Activated naive CD4-positive, alpha-beta T cell treated with anti-CD3 and anti-CD28 coated beads, Interleukin-2, amount 50 U/mL, for 24 hours (primary cell): Measurements from ENCODE around the gene XIST.
"Not testable (repeated sequence)": the region's sequence is repeated elsewhere in the genome, so short reads cannot be mapped to it uniquely, and the experiment has no call there.

Experiments
- H3K27ac Mint-ChIP-seq: one replicate; pipeline ENCODE4 v1.8.0; 2021; ENCODE audit warnings: mild to moderate bottlenecking, mixed read lengths
- H3K27me3 Mint-ChIP-seq: one replicate; pipeline ENCODE4 v1.8.0; 2021; ENCODE audit warnings: mixed read lengths
- H3K36me3 Mint-ChIP-seq: one replicate; pipeline ENCODE4 v1.8.0; 2021; ENCODE audit warnings: mixed read lengths
- H3K4me1 Mint-ChIP-seq: one replicate; pipeline ENCODE4 v1.8.0; 2021; ENCODE audit warnings: mixed read lengths
- H3K4me3 Mint-ChIP-seq: one replicate; pipeline ENCODE4 v1.8.0; 2021; ENCODE audit warnings: mild to moderate bottlenecking, mixed read lengths
- H3K9me3 Mint-ChIP-seq: one replicate; pipeline ENCODE4 v1.8.0; 2021; ENCODE audit warnings: mixed read lengths

XIST gene

DNA sequence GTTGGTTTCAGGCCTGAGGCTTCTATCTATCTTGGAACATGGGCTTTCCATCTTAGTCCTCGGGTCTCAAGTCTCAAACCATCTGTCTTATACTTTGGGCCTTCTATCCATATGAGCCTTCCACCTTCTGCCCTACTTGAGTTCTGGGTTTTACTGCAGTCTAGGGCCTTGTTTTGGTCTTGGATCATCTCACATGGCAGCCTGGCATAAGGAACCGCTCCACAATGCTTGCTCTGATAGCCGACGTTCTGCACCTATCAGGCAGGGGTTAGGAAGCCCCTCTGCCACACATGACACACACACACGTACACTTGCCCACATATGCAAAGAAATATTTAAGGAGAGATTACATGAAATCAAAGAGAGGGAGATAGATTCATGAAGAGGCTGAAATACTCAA, 25.5 kb downstream of the XIST start:
- Mint-ChIP-seq H3K4me3 (no peak overlapping the region), H3K27ac (no peak overlapping the region), H3K27me3 (no peaks in the 10 kb centered on the region), H3K9me3 (no peaks in the 10 kb centered on the region), H3K4me1 (no peaks in the 10 kb centered on the region), H3K36me3 (no peaks in the 10 kb centered on the region)

DNA sequence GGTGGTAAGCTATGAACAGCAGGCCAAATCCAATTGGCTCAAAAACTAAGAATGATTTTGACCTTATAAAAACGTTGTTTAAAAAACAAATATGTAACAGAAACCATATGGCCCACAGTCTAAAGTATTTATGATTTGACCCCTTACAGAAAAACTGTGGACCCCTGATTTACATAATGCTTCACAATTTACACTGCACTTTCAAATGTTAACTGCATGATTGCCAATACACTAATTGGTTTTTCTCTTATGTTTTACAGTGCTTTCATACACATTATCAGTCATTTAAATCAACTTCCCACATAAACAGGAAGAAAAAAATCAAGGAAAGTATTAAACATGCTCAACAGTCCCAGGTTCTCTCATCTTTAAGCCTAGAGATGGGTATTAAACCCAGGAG, 26.9 kb downstream of the XIST start:
- H3K4me3 Mint-ChIP-seq, result no peak overlapping the region
- no peaks in the 10 kb centered on the region for H3K9me3 Mint-ChIP-seq
- no peaks in the 10 kb centered on the region for H3K4me1 Mint-ChIP-seq
- no peak overlapping the region for H3K27ac Mint-ChIP-seq
- no peaks in the 10 kb centered on the region for H3K27me3 Mint-ChIP-seq
- H3K36me3 Mint-ChIP-seq, result no peaks in the 10 kb centered on the region

DNA sequence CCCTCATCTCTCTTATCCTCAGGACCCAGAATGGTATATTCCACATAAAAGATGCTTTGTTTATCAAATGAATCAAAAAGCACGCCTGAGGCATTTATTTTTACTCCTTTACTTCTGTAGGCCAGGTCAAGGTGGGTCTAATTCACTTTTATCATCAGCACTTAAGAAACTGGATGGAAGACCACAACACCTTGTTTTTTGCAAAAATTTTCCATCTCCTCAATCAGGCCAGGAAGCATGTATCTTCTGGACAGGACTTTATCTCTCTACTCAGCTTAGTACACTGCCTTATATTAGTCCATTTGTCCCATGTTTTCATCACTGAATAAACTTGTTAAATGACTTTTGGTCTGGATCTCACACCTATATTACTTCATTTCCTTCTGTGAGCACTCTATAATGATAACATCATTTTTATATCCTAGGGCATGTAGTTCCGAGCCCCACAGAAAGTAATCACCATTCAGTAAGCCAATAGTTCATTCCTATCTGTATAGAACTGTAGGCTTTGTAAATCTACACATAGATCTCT, 29.0 kb downstream of the XIST start:
- Mint-ChIP-seq H3K4me3 (no peak overlapping the region), H3K9me3 (no peaks in the 10 kb centered on the region), H3K27me3 (no peaks in the 10 kb centered on the region), H3K27ac (no peak overlapping the region), H3K36me3 (no peaks in the 10 kb centered on the region), H3K4me1 (no peaks in the 10 kb centered on the region)

DNA sequence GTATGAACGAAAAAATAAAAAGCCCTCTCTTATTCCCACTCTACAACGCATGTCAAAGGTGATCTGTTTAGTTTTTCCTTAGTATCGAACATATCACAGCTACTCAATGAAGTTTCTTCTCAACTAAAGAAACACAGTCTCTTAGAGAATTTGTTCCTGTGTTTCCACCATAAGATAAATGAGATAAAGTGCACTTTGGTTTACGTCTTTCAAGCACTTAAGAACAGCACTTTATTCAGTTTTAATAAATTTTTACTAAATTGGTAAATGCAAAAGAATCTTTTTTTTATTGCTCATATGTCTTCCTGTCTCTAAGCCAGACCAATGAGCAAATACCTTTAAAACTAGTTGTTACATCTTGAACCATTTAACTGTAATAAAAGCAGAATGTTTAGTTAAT, 29.7 kb downstream of the XIST start:
- H3K27me3 Mint-ChIP-seq, result no peaks in the 10 kb centered on the region

DNA sequence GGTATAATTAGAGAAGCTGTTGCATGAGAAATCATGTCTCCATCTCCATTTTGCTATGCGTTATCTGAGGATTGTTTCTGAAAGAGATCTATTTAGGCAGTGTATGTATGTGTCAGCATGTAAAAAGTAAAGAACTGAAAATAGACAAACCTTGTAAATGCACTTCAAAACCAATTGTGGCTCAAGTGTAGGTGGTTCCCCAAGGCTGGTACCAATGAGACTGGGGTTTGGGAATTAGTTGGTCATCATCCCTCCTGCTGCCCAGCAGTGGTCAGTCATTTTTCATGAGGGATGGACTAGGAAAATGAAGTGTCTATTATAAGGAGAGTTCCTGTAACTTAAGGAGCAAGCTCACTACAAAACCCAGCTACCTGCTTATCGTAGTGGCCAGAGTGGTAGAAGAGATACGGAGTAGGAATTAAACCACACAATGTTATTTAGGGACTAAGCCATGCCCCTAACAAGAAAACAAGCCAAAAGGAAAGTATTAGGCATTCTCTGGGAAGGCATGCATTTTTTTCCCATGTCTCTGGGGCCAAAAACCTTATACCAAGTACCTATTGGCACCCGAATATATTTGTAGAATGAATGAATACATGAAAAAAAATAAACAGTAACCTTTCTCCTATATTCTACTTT, 30.5 kb downstream of the XIST start:
- no peaks in the 10 kb centered on the region for H3K27me3 Mint-ChIP-seq
- H3K27ac Mint-ChIP-seq, result no peak overlapping the region
- H3K4me3 Mint-ChIP-seq, result no peak overlapping the region
- H3K4me1 Mint-ChIP-seq, result no peaks in the 10 kb centered on the region
- no peaks in the 10 kb centered on the region for H3K9me3 Mint-ChIP-seq
- no peaks in the 10 kb centered on the region for H3K36me3 Mint-ChIP-seq

More for the DNA sequence above, 29.7 kb downstream of the XIST start:
- H3K27ac Mint-ChIP-seq, result no peak overlapping the region
- no peaks in the 10 kb centered on the region for H3K9me3 Mint-ChIP-seq
- no peaks in the 10 kb centered on the region for H3K4me1 Mint-ChIP-seq
- no peak overlapping the region for H3K4me3 Mint-ChIP-seq
- H3K36me3 Mint-ChIP-seq, result no peaks in the 10 kb centered on the region

DNA sequence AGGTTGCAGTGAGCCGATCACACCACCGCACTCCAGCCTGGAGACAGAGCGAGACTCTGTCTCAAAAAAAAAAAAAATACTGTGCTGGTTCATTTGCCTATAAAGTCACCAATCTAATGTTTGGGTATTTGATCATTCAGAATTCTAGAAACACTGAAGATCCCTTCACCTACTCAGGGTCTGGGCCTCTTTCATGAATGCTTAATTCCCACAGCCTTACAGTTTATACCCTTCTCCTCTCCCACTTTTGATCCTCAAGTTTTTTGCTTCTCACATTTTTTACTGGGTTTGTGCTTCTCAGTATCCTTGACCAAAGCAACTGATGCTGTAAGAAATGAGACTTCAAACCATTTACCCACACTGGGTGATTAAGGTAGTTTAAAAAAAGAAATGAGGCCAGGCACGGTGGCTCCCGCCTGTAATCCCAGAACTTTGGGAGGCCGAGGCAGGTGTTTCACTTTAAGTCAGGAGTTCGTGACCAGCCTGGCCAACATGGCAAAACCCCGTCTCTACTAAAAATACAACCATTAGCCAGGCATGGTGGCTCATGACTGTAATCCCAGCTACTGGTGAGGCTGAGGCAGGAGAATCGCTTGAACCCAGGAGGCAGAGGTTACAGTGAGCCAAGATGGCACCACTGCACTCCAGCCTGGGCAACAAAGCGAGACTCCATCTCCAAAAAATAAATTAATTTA, 32.5 kb downstream of the XIST start:
- not testable (repeated sequence) for H3K4me1 Mint-ChIP-seq, H3K9me3 Mint-ChIP-seq, H3K27ac Mint-ChIP-seq, H3K4me3 Mint-ChIP-seq, H3K27me3 Mint-ChIP-seq, H3K36me3 Mint-ChIP-seq

DNA sequence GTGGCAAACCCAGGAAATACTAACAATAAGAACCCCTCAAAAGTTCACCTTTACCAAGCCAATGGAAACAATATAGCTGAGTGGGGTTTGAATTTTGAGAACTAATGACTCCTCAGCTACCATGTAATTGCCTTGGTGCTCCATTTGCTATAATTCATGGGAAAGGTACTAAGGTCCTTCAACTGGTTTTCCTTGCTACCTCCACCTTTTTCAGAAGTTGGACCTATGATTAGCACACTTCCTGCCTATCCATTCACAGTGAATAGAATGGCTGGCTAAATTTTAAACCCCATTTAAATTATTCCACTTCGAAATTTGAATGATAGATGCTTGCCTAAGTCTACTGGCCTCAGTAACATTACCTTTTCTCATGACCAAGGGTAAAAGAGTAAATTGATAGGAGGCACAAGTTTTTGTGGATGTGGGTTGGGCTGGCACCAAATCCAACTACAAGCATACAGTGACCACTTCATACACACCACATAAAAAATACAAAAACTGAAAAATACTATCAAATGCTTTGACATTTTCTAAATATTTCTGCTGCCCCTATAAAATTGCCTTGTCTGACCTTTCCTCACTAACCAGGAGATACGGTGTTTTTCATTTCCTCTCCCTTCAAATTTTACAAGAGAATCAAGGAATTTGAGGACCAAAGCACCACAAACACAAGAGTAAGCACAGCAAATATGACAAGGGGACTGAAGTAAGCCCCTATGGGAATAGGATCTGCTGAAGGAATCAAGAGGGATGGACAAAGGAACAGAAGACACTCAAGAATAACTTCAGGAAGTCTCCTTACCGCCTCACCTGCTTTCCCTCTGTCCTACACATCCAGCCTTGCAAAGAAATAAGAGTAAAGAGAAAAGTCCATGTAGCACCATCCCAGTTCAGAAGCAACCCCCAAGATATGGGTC, 34.1 kb downstream of the XIST start:
- H3K4me3 Mint-ChIP-seq, result no peak overlapping the region
- H3K27ac Mint-ChIP-seq, result no peak overlapping the region
- H3K36me3 Mint-ChIP-seq, result no peaks in the 10 kb centered on the region
- no peaks in the 10 kb centered on the region for H3K4me1 Mint-ChIP-seq
- peaks cover 1% of the 10 kb centered on the region for H3K27me3 Mint-ChIP-seq
- no peaks in the 10 kb centered on the region for H3K9me3 Mint-ChIP-seq

DNA sequence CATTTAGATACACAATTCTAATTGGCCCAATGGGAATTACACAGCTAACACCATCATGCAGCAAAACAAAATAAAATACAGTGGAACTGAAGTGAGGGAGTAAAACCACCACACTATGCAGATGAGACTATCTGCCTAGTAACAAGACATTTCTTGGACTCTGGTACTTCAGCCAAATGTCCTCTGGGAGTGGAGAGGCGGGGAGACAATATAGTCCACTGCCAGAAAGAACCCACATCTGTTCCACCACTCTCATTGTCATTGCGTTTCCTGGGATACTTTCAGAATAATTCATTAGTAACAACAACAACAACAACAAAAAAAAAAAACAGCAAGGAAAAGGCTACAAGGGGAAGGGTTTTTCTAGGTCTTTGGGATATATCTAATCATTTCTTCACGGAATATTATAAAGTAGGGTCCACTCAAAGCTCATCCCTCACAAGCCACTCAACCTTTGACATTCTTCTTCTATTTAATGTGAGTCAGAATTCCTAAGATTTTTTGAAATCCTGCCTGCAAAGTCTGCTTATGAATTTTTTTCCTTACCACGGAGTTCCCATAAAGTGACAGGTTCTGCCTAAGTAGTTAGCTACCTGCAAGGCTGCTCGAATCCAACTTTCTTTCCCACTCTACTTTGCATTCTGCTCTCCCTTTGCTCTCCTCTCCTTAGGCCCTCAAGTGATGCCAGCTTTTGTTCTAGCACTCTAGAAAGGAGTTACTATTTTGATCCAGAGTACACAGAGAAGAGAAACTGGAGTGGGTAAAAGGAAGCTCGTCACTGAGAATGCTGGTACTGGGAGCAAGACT, 34.9 kb downstream of the XIST start:
- Mint-ChIP-seq H3K4me3 (no peak overlapping the region), H3K36me3 (no peaks in the 10 kb centered on the region), H3K27ac (no peak overlapping the region), H3K4me1 (no peaks in the 10 kb centered on the region), H3K9me3 (no peaks in the 10 kb centered on the region), H3K27me3 (peaks cover 1% of the 10 kb centered on the region)

DNA sequence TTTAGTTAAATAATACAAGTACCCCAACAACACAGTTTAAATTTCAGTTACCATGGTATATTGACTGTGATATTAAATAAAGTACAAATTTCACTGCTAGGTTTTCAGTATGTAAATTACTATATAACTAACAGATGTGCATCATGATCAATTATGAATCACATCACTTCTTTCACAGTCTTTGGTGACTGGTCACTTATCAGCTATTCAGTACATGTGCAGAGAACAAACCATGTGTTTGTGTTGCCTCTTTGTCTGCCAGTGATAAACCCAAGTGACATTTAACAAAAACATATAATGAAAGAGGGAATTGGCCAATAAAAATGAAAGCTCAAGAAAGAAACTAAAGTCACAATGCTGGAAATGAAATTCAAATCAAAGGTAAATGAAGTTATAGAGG, 40.3 kb downstream of the XIST start:
- no peaks in the 10 kb centered on the region for H3K4me1 Mint-ChIP-seq
- H3K27me3 Mint-ChIP-seq, result peaks cover 1% of the 10 kb centered on the region
- no peaks in the 10 kb centered on the region for H3K36me3 Mint-ChIP-seq
- no peaks in the 10 kb centered on the region for H3K9me3 Mint-ChIP-seq
- H3K27ac Mint-ChIP-seq, result no peak overlapping the region
- H3K4me3 Mint-ChIP-seq, result no peak overlapping the region

DNA sequence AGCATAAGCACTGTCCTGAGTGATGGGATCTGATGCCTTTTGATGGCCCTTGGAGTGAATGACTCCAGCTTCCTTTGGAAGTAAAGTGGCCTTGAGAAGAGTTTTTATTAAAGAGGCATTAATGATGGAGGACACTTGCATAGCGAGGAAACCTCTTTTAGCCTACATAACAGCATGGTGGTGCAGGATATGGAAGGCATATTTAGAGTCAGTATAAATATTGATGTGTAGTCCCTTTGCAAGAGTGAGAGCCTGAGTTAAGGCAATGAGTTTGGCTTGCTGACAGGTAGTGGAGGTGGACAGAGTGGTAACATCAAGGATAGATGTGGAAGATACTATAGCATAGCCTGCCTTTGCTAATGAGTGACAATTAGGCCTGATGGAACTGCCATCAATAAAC, 48.4 kb downstream of the XIST start:
- not testable (repeated sequence) for H3K27ac Mint-ChIP-seq, H3K36me3 Mint-ChIP-seq, H3K9me3 Mint-ChIP-seq, H3K4me3 Mint-ChIP-seq, H3K27me3 Mint-ChIP-seq, H3K4me1 Mint-ChIP-seq

DNA sequence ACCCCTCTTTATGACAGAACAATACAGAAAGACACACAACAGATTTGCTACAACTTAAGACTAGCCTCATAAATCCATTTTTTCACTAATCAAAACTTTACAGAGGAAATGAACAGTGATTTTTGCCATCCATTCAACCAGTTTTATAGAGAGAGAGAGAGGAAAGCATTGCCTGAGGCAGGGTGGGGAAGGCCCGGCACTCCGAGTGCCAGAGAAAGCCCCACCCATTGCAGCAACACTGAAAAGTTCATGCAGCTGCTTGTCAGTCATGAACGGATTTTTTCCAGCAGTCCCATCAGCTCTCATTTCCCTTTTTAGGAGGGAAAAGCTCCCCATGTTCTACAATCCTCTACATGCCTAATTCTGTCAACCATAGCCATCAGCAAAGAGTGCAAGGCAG, 52.6 kb downstream of the XIST start:
- Mint-ChIP-seq H3K4me3 (no peak overlapping the region), H3K27ac (no peak overlapping the region), H3K27me3 (no peaks in the 10 kb centered on the region), H3K9me3 (no peaks in the 10 kb centered on the region), H3K36me3 (no peaks in the 10 kb centered on the region), H3K4me1 (no peaks in the 10 kb centered on the region)

DNA sequence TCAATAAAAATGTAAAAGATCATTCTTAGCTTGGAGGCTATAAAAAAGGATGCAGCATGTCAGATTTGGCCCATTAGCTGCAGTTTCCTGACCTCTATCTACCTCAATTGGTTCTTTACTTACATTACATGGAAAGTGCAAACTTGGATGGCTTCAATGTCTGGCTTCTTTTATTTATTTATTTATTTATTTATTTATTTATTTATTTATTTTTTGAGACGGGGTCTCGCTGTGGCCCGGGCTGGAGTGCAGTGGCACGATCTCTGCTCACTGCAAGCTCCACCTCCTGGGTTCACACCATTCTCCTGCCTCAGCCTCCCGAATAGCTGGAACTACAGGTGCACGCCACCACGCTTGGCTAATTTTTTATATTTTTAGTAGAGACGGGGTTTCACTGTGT, 60.0 kb downstream of the XIST start:
- H3K4me1 Mint-ChIP-seq, H3K36me3 Mint-ChIP-seq, H3K27ac Mint-ChIP-seq, H3K27me3 Mint-ChIP-seq, H3K4me3 Mint-ChIP-seq, H3K9me3 Mint-ChIP-seq: not testable (repeated sequence)

DNA sequence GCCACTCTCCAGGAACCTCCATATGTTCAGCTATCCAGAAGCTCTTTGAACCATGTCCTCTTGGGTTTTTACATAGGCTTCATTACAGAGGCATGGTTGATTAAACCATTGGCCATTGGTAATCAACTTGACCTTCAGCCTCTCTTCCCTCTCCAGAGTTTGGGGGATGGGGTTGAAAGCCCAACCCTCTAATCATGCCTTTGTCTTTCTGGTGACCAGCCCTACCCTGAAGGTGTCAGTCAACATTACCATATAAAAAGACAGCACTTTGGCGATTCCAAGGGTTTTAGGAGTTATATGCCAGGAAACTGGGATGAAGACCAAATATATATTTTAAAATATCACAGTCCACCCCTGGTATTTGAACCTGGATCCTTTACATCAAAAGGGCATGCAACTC, 67.0 kb downstream of the XIST start:
- no peak overlapping the region for H3K4me3 Mint-ChIP-seq
- H3K36me3 Mint-ChIP-seq, result peaks cover 2% of the 10 kb centered on the region
- H3K27me3 Mint-ChIP-seq, result no peaks in the 10 kb centered on the region
- no peaks in the 10 kb centered on the region for H3K4me1 Mint-ChIP-seq
- H3K27ac Mint-ChIP-seq, result no peak overlapping the region
- H3K9me3 Mint-ChIP-seq, result peaks cover 7% of the 10 kb centered on the region
